HG03097 (cell line): ENCODE measurements around the gene AMOT.

ENCODE experiments used
- ATAC-seq: cut with Tn5 transposase; IDR thresholded peaks from one replicate; pipeline ENCODE4 v1.9.1; 2021; ENCODE audit not compliant: unreplicated experiment, low FRiP score

AMOT gene

GRCh38 chrX:112753116-112753515, 87.5 kb downstream of the AMOT start:
- ATAC-seq = no peak

DNA sequence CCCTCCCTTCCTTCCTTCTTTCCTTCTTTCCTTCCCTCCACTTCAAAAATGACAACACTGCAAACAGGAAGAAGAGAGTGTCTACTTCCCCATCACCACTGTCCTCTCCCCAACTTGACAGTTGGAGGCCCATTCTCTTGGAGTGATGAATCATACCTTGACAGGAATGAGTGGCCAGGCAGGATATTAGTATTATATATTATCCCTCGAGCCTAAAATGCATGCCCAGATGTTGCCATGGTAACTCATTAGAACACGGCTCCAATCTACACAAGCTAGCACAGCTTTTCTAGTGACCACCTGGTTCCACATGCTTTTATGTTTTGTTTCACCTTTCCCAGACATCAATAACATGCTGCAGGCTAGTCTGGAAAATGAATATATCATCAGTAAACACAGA, 89.6 kb downstream of the AMOT start:
- no peak for ATAC-seq

- ATAC-seq = no peak
Measured at GRCh38 chrX:112746812-112747595, 93.6 kb downstream of the AMOT start.

DNA sequence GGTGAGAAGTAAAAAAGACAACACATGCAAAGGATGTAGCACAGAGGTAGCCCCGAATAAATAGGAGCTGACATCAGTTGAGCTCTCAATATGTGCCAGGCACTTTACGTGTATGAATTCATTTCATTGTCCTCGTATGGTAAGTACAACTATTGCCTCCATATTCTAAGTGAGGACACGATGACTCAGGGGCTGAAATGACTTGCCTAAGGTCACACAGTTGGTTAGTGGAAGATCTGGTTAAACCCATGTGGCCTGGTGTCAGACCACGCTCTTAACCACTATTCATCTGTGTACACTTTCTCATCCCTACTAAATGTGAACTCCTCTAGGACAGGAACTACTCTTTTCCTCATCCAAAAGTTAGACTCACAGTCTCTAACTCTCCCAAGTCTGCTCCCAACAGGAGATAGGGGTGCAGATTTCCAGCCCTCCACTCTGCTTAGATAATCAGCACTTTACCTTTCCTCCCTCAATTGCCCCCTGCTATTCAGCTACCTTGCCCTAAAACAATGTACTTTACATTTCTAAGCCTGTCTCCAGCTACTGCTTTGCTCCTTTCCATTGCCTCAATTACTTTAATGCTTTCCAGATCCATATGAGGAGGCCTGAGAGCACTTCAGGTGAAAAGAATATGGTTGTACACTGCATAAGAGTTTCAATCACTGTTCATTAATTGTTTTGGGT, 102.1 kb downstream of the AMOT start:
- ATAC-seq = no peak

GRCh38 chrX:112736310-112736709, 104.3 kb downstream of the AMOT start:
- ATAC-seq = no peak

DNA sequence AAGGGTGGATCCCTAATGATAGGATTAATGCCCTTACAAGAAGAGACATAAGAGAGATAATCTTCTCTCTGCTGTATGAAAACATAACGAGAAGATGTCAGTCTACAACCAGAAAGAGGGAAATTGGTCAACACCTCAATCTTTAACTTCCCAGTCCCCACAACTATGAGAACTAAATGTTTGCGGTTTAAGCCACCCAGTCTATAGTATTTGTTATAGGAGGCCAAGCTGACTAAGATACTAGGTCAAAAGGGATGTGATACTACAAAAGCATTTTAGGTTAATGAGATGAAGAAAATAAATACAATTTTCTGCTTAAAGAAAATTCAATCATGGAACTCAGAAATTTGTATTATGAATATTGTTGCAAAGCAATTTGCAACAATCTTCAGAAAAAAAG, 105.5 kb downstream of the AMOT start:
- ATAC-seq = no peak

DNA sequence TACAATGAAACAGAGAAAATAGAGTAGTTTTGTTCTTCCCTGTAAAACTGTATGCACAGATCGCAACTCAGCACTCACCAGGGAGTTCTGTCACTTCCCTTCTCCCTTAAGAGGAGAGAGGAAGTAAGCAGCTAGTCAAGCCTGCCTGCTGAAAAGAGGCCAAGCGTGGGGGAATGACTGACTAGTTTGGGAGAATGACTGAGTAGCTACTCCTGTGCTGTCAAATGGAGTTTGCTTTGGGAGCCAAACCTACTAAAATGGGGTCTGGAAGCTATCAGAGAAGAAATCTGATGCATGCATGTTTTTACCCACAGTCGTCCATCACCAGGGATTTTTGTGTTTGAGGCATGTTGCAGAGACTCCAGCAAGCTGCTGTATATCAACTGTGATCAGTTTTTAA, 106.3 kb downstream of the AMOT start:
- no peak for ATAC-seq

GRCh38 chrX:112731793-112732192, 108.8 kb downstream of the AMOT start:
- ATAC-seq = no peak
